HCT116 (cell line): Measurements from ENCODE around the gene NUBPL. TPM values are rescaled to one million over a fixed set of nuclear protein-coding genes. Genes with fewer than 3 reads are reported as not detected.

Source experiments
- ATAC-seq: fragments of 200-7000 bp; cut with Tn5 transposase; 2 replicates; pipeline ENCODE4 v1.9.1; 2020; ENCODE audit warnings: mild to moderate bottlenecking, moderate library complexity
- BruUV-seq: library from RNA; stranded (reverse); fragments of 400-500 nt; replicated peaks from 2 replicates; lab custom pipeline; 2021; lab: Mats Ljungman, UMichigan
- CTCF ChIA-PET: fragments of 300-600 bp; sonication (Branson Sonifier 250); formaldehyde crosslinking; loops from one replicate; lab custom pipeline; 2021; ENCODE audit warnings: antibody characterized with exemption; lab: Charles Lee
- POLR2A ChIA-PET: fragments of 300-600, 350-600 bp; sonication (Branson Sonifier 250); formaldehyde crosslinking; loops from one replicate; lab custom pipeline; 2021; ENCODE audit warnings: antibody characterized with exemption; lab: Charles Lee
- RAD21 ChIA-PET, 2 experiments: fragments of 300-600 bp; sonication (Branson Sonifier 250); formaldehyde crosslinking; loops; one replicate each; lab custom pipeline; 2023; ENCODE audit warnings: low total read pairs in 2 of 2; ENCODE audit not compliant: uncharacterized antibody in 2 of 2, unreplicated experiment in 2 of 2, low non-redundant PET in 1 of 2; lab: Charles Lee
- DNase-seq: peaks from one replicate; pipeline ENCODE4 v3.0.0-alpha.2; 2010; ENCODE audit warnings: low read depth, low spot score
- H2AFZ ChIP-seq: fragments of 200-600 bp; shearing (Covaris generic), sonication (generic); 2 replicates; pipeline ENCODE4 v1.6.1; 2017; ENCODE audit warnings: low read depth, mixed run types, mixed read lengths, antibody characterized with exemption, low read length; ENCODE audit not compliant: poor library complexity, severe bottlenecking
- H3K27ac ChIP-seq: 2 replicates; pipeline ENCODE4 v1.5.1; 2012; ENCODE audit warnings: low read depth, low read length
- H3K27me3 ChIP-seq: fragments of 200-600 bp; sonication (generic); 2 replicates; pipeline ENCODE4 v1.6.1; 2016; ENCODE audit warnings: mixed run types, low read length, mixed read lengths; ENCODE audit not compliant: insufficient read depth
- H3K36me3 ChIP-seq, 2 experiments: fragments of 200-500 bp in 1 of 2; fragments of 200-600 bp in 1 of 2; sonication (Bioruptor generic) in 1 of 2; sonication (generic) in 1 of 2; 2 replicates each; pipeline versions ENCODE4 v1.5.1 to v1.6.1; 2014 to 2016; ENCODE audit warnings: low read length in 2 of 2, inconsistent platforms in 1 of 2, mixed read lengths in 1 of 2, mixed run types in 1 of 2; ENCODE audit not compliant: insufficient read depth in 2 of 2, control insufficient read depth in 1 of 2
- H3K4me1 ChIP-seq, 2 experiments: fragments of 200-600 bp in 1 of 2; sonication (generic) in 1 of 2; 2 replicates each; pipeline versions ENCODE4 v1.5.1 to v1.6.1; 2012 to 2017; ENCODE audit warnings: low read length in 2 of 2, inconsistent platforms in 1 of 2, mild to moderate bottlenecking in 1 of 2, mixed read lengths in 1 of 2, mixed run types in 1 of 2, moderate library complexity in 1 of 2; ENCODE audit not compliant: insufficient read depth in 2 of 2, control insufficient read depth in 1 of 2
- H3K4me2 ChIP-seq: fragments of 200-600 bp; sonication (generic); 2 replicates; pipeline ENCODE4 v1.6.1; 2017; ENCODE audit warnings: mixed run types, low read length, mixed read lengths
- H3K4me3 ChIP-seq, 2 experiments: fragments of 200-600 bp in 1 of 2; sonication (generic) in 1 of 2; replicated peaks in 1 of 2; 2 replicates each; pipeline ENCODE4 v1.5.1; 2011 to 2016; ENCODE audit warnings: low read length in 2 of 2, control low read depth in 1 of 2, low read depth in 1 of 2, mild to moderate bottlenecking in 1 of 2, mixed read lengths in 1 of 2, mixed run types in 1 of 2
- H3K79me2 ChIP-seq: fragments of 200-600 bp; sonication (generic); 2 replicates; pipeline ENCODE4 v1.6.1; 2017; ENCODE audit warnings: mild to moderate bottlenecking, mixed run types, low read length, moderate library complexity, mixed read lengths; ENCODE audit not compliant: insufficient read depth
- H3K9ac ChIP-seq: fragments of 200-600 bp; sonication (generic); 2 replicates; pipeline ENCODE4 v1.6.1; 2016; ENCODE audit warnings: low read length, mixed read lengths
- H3K9me2 ChIP-seq: fragments of 200-600 bp; sonication (generic), shearing (Covaris generic); 2 replicates; pipeline ENCODE4 v1.6.1; 2017; ENCODE audit warnings: mixed run types, mild to moderate bottlenecking, moderate library complexity; ENCODE audit not compliant: insufficient read depth
- H3K9me3 ChIP-seq, 2 experiments: fragments of 200-500 bp in 1 of 2; fragments of 200-600 bp in 1 of 2; sonication (Bioruptor generic) in 1 of 2; sonication (generic) in 1 of 2; 2 replicates each; pipeline ENCODE4 v1.6.1; 2014 to 2017; ENCODE audit warnings: low read length in 2 of 2, mixed read lengths in 2 of 2, inconsistent platforms in 1 of 2, low read depth in 1 of 2, mild to moderate bottlenecking in 1 of 2, mixed run types in 1 of 2, moderate library complexity in 1 of 2; ENCODE audit not compliant: control insufficient read depth in 1 of 2, insufficient read depth in 1 of 2
- H4K20me1 ChIP-seq: fragments of 200-600 bp; sonication (generic), shearing (Covaris generic); 2 replicates; pipeline ENCODE4 v1.6.1; 2017; ENCODE audit warnings: mixed run types, mild to moderate bottlenecking, moderate library complexity; ENCODE audit not compliant: insufficient read depth
- CBX3 ChIP-seq: IDR thresholded peaks from 2 replicates; pipeline ENCODE4 v1.6.1; 2012; ENCODE audit warnings: low read depth
- EZH2 ChIP-seq: fragments of 200-600 bp; sonication (generic); IDR thresholded peaks from 2 replicates; pipeline ENCODE4 v1.6.1; 2017; ENCODE audit warnings: antibody characterized with exemption, mixed run types
- FOSL1 ChIP-seq: IDR thresholded peaks from 2 replicates; pipeline ENCODE4 v1.6.1; 2012; ENCODE audit warnings: low read depth
- POLR2A ChIP-seq: IDR thresholded peaks from 2 replicates; pipeline ENCODE4 v1.7.0; 2011; ENCODE audit warnings: borderline replicate concordance; ENCODE audit not compliant: insufficient read depth, insufficient read length; ENCODE audit errors: extremely low read depth
- POLR2AphosphoS5 ChIP-seq: IDR thresholded peaks from 2 replicates; pipeline ENCODE4 v1.6.1; 2011; ENCODE audit warnings: mild to moderate bottlenecking, low read depth, low read length, moderate library complexity
- RAD21 ChIP-seq: IDR thresholded peaks from 2 replicates; pipeline ENCODE4 v1.6.1; 2012; ENCODE audit warnings: low read depth, mild to moderate bottlenecking
- SIN3A ChIP-seq: IDR thresholded peaks from 2 replicates; pipeline ENCODE4 v1.6.1; 2012; ENCODE audit warnings: low read depth
- SRF ChIP-seq: IDR thresholded peaks from 2 replicates; pipeline ENCODE4 v1.6.1; 2012; ENCODE audit warnings: low read depth
- YY1 ChIP-seq: IDR thresholded peaks from 2 replicates; pipeline ENCODE4 v1.6.1; 2011; ENCODE audit warnings: low read length, low read depth, moderate library complexity, mild to moderate bottlenecking; ENCODE audit not compliant: insufficient replicate concordance; ENCODE audit errors: extremely low read depth
- intact Hi-C: fragments of 100-400 bp; cut with micrococcal nuclease; formaldehyde crosslinking; loops from 2 replicates; pipeline ENCODE4 v1.10.0; 2022
- total RNA-seq: library from RNA; stranded (reverse); gene quantifications from one replicate; pipeline ENCODE4 v1.2.1, GENCODE V29; 2021; ENCODE audit not compliant: unreplicated experiment
- TF ChIP-seq, protein P1 (sequence below): IDR thresholded peaks from 2 replicates; pipeline ENCODE4 v1.6.1; 2012
- TF ChIP-seq, protein P2 (sequence below), 3 experiments: fragments of 200-600 bp in 1 of 3; sonication (generic) in 1 of 3; IDR thresholded peaks in 2 of 3; conservative IDR thresholded peaks in 1 of 3; 2 replicates each; pipeline ENCODE4 v1.5.1; 2012 to 2017; ENCODE audit warnings: low read depth in 2 of 3, low read length in 2 of 3, antibody characterized with exemption in 1 of 3, borderline replicate concordance in 1 of 3, control low read depth in 1 of 3, mild to moderate bottlenecking in 1 of 3, mixed read lengths in 1 of 3, mixed run types in 1 of 3, moderate library complexity in 1 of 3; ENCODE audit not compliant: insufficient read depth in 1 of 3

Gene NUBPL
- total RNA-seq, 1 experiment from 2014 or later, result 11.3 TPM

DNA sequence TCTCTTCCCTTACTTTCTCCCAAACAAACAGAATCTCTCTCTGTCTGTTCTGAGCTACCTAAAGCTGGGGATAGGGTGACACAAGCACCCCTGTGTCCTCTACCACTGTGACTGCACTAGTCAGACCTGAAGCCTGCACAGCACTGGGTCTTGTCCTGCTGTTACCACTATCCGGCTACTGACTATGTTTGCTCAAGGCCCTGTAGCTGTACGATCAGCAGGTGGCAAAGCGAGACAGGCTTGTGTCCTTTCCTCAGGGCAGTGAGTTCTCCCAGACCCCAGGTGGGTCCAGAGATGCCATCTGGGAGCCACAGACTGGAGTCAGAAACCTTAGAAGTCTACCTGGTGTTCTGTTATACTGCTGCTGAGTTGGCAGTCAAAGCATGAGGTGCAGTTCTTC lies 116.4 kb downstream of the NUBPL start:
- H3K27me3 ChIP-seq, result no peaks in the 10 kb centered on the region
- ChIA-PET CTCF (no interaction called here), POLR2A (no interaction called here), RAD21 (no interaction called here)
- ATAC-seq (no peak), DNase-seq (no peak)
- H2AFZ ChIP-seq, result no peak overlapping the region
- no peaks in the 10 kb centered on the region for H3K36me3 ChIP-seq
- no peak overlapping the region for H3K4me2 ChIP-seq
- H3K79me2 ChIP-seq, result no peaks in the 10 kb centered on the region
- TF ChIP-seq CBX3 (no peak), SRF (no peak), POLR2A (no peak), SIN3A (no peak), RAD21 (no peak), EZH2 (no peak), POLR2AphosphoS5 (no peak), YY1 (no peak), FOSL1 (no peak)
- TF ChIP-seq, protein P1, sequence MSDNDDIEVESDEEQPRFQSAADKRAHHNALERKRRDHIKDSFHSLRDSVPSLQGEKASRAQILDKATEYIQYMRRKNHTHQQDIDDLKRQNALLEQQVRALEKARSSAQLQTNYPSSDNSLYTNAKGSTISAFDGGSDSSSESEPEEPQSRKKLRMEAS, result no peak
- TF ChIP-seq, protein P2, sequence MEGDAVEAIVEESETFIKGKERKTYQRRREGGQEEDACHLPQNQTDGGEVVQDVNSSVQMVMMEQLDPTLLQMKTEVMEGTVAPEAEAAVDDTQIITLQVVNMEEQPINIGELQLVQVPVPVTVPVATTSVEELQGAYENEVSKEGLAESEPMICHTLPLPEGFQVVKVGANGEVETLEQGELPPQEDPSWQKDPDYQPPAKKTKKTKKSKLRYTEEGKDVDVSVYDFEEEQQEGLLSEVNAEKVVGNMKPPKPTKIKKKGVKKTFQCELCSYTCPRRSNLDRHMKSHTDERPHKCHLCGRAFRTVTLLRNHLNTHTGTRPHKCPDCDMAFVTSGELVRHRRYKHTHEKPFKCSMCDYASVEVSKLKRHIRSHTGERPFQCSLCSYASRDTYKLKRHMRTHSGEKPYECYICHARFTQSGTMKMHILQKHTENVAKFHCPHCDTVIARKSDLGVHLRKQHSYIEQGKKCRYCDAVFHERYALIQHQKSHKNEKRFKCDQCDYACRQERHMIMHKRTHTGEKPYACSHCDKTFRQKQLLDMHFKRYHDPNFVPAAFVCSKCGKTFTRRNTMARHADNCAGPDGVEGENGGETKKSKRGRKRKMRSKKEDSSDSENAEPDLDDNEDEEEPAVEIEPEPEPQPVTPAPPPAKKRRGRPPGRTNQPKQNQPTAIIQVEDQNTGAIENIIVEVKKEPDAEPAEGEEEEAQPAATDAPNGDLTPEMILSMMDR (IDR thresholded peaks at IDR 0.05 in 2 of 3, conservative IDR thresholded peaks at IDR 0.05 in 1 of 3; ENCODE audit: borderline replicate concordance in 1 of 3, insufficient read depth in 1 of 3, low read depth in 2 of 3, low read length in 2 of 3), result no peak
- no peak overlapping the region for H3K4me3 ChIP-seq
- H4K20me1 ChIP-seq, result no peaks in the 10 kb centered on the region
- no peaks in the 10 kb centered on the region; a peak in 1 of 4 replicates for H3K9me3 ChIP-seq
- no TSS peak for BruUV-seq
- intact Hi-C loops, result no loop called here
- H3K27ac ChIP-seq, result no peak overlapping the region
- no peaks in the 10 kb centered on the region for H3K4me1 ChIP-seq
- no peaks in the 10 kb centered on the region for H3K9me2 ChIP-seq
- H3K9ac ChIP-seq, result no peak overlapping the region
